Raji (cell line): Measurements from ENCODE around the gene LINC00237.

Experiments used
- POLR2A ChIP-seq: IDR thresholded peaks from 2 replicates; pipeline ENCODE4 v1.6.1; 2011; ENCODE audit warnings: low read depth, low read length, control low read depth; ENCODE audit not compliant: insufficient read depth

LINC00237 gene

DNA sequence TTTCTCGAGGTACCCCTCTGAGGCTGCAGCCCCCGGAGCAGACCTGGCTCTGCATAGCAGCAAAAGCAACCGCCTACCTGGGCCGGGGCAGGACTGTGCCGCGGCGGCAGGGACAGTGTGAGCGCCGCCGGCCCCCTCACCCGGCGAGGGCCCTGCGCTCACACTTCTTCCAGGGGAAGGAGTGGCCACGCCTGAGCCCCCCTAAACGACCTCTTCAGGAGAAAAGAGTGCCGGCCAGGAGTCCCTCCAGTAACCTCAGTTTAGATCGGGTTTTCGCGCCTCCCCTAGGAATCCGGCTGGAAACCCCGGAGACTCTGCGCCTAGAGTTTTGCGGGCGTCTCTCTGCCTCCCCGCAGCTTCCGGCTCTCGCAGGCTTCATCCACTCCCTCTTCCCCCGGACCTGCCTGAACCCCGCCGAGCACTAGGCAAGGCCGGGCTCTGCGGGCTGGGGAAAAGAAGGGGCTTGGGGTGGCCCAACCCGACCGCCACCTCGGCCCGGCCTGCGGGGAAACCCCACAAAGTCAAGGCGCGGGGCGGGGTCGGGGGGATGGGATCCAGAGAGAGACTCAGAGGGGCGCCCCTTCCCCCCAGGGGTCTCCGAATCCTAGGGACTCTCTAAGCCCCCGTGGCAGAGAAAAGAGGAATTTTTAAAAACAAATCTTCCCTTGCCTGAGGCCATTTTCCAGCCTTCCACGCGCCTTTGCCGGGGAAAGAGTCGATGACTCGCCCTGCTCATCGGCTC, 558 bp downstream of the LINC00237 start:
- TF ChIP-seq POLR2A, result no peak

DNA sequence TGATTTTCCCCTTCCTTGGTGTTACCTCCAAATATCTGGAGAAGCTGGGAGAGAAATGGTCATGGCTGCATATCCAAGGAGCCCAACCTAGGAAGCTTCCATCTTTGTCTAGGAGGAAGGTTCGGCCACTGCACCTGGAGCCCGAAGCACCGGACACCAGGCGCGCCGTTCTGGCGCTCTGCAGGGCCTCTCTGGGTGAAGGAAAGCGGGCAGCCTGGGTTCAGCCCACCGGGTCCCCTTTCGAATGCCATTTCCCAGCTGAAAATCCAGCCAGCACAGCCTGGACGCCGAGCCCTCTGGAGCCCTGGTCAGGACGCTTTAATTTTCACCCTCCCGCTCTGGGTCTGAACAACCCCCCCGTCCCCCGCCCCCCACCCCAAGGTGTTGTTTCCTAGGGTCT, 1.2 kb downstream of the LINC00237 start:
- no peak for TF ChIP-seq POLR2A

DNA sequence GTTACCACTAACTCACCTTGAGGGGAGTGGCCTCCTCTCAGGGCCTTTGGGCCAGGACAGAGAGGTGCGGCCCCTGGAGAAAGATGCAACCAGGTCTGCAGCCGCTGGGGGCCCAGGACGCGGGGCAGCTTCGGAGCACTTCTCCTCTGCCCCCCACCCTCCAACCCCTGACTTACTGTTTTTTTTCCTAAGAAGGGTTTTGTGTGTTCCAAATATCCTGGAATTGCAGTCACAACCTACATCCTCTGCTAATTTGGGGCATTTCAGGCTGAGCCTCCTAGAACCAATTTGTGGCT, 1.7 kb downstream of the LINC00237 start:
- no peak for TF ChIP-seq POLR2A

DNA sequence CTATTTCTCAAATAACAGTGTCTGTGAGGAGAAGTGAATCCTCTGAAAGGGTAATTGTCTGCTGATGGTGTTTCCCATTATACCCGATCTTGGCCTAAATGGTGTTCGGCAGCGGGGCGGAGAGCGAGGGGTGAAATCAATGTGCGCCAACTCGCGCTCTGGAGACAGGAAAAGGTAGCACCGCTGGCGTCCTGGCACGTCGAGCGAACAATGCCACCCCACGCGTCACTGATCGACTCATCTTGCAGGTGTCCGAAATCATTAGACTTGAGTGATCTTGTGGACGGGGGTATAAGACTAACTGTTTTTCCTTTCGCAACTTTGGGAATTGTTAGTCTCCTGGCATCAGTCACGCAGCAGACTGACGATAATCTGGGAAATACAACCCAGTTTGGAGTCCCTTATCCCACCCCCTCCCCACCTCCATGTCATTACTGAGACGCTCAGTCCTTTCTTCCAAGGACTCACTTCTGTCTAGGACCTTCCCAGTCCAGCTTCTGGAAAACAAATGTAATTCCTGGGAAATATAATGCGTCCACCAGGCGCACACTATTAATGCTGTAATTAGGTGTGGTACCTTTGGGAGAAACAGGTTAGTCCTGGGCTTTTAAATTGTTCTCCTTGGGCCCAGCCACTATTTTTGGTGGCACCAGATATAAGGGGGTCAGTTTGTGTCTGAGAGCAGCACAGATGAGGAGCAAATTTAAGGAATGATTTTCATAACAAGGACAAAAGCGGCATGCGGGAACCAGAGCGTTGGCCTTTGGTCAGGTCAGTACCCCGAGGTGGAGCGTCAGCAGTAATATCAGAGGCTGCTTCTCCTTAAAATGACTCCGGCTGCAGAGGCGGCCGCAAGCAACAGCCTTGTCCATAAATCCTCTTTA, 2.3 kb downstream of the LINC00237 start:
- no peak for TF ChIP-seq POLR2A

DNA sequence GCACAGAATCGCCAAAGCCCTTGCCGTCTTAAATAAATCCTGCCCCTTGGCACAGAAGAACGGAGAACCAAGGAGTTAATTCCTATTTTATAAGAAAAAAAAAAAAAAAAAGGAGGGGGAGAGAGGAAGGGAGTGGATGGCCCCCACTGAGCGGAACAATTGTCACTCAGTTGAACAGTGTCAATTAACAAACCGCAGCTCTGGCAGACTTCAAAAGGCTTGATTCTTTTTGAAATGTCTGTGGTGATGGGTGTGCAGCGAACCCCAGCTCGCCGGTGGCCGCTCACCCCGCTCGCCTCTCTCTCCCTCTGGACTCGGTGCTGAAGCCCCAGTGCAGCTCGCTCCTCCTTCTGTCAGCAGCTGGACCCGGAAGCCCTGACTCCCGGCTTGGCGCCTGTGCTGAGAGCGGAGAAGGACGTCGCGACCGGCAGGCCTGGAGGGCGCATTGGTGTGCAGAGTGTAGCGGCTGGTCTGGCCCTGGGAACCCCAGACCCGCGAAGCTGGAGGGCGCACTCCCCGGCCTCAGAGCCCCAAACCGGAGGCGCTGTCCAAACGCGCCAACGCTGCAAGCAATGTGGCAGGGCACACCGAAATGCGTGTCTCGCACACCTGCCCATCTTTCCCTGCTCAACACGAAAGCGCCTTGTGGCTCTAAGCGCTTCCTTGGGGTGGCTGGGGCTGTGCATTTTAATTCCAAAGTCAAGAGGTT, 3.4 kb downstream of the LINC00237 start:
- TF ChIP-seq POLR2A, result no peak

DNA sequence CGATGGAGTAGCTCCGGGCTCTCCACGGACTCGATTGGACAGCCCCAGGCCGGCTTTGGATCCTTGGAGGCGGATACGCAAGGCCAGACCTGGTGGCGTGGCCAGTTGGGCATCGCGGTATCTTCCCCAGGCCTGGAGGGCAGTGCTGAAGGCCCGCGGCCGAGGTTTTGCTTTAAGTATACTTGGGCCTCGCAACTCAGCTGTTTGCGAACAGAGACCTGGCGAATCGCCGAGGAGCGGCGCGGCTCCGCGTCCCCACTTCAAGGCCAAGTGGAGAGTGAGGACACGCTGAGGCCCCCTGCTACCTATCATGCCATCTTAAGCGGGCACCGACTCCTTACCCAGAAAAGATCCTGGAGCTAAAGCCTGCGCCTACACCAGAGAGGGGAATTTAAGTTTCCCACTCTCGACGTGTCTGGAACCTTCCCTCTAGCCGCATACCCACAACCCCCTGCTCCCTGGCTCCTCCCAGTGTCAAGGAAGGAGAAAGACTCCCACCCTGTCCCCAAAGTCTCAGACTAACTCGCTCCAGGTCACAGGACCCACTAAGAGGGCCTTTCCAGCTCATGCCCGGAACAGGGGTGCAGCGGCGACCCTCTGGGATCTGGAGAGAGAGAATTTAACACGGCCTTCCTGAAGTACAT, 4.1 kb downstream of the LINC00237 start:
- no peak for TF ChIP-seq POLR2A

DNA sequence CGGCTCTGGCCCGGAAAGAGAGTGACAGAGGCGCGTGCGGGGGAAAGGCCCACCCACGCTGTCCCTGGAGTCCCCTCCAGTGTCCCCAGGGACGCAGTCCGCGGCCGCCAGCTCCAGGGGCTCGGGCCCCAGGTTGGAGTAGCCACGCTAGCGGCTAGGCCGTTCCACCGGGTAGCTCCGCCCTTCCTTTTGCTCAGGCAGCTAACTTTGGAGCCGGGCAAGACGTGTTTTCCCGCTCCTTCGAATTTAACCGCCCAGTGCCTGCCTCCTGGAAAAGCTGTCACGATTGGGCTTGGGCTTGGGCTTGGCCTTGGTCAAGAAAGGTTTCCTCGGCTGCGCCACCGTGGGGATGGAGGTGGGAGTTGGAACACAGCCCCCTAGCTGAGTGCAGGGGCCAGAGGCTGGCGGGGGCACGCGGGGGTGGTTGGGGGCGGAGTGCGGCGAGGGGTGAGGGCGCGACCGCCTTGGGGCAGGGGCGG, 4.7 kb downstream of the LINC00237 start:
- TF ChIP-seq POLR2A, result no peak

DNA sequence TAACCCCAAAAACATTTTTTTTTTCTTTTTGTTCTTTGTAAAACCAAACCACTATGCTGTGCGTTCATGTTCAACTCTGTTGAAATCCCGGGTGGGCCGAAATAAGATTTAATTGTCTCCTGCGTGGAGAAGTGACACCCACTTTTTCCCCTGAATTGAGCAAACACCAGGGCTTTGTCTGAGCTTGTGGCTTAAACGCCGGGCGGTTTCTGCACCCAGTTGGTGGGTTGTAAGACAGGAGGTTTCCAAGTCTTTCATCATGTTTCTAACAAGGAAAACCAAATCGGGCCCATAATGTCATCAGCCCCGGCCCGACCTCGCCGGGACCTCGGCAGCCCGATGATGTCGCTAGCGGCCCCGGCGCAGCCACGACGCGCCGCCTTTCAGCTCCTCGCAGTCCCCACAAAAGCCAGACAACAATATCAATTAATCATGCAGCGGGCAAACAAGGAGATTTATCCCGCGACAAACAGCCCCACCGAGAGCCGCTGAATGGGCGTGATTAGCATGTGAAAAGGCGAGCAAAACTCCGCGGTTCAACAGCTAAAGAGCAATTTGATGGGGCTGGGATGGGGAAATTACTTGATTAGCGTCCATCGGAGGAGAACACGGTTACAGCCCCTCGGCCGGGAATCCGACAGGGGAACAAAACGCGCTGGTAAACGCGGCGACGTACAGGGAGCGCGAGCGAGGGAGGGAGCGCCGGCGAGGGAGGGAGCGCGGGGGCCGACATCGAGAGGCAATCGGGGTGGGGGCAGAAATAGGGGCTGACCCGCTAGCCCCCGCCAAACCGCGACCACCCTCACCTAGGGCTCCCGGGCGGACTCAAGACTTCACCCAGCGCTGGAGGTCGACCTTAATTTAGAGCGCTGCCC, 5.3 kb downstream of the LINC00237 start:
- no peak for TF ChIP-seq POLR2A

DNA sequence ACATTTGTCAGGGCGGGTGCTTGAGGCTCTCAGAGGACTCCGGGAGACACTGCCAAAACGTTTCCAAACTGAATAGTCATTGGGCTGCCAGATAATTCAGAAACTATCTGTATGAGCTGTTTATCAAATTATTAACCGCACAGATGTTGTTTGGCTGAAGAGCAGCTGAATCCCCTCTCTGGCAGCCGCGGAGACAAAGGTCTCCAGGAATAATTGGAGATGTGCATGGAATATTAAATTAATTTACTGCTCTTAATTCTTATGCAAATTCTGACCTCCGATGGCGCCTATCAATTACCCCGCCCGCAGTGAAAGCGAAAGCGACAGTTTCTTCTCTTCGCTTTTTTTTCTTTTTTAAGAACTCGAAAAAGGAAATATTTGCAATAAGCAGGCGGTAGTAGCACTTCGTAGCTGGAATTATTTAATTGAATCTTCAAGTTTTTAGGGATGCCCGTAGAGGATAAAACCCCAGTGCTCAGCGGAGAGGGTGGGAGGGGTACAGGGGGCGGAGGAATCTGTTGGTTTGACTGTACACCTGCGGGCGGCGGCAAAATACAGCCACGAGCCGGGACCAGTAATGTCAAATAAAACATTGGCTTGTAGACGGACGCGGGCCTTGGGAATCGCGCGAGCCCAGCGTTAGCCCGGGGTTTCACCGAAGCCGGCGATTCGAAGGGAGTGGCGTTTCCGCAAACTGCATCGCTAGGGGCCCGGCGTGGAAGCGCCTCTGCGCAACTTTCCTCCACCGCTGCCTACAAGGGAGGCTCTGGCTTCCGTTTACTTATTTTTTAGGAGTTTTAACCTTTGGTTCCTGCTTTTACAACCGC, 6.2 kb downstream of the LINC00237 start:
- TF ChIP-seq POLR2A, result no peak

DNA sequence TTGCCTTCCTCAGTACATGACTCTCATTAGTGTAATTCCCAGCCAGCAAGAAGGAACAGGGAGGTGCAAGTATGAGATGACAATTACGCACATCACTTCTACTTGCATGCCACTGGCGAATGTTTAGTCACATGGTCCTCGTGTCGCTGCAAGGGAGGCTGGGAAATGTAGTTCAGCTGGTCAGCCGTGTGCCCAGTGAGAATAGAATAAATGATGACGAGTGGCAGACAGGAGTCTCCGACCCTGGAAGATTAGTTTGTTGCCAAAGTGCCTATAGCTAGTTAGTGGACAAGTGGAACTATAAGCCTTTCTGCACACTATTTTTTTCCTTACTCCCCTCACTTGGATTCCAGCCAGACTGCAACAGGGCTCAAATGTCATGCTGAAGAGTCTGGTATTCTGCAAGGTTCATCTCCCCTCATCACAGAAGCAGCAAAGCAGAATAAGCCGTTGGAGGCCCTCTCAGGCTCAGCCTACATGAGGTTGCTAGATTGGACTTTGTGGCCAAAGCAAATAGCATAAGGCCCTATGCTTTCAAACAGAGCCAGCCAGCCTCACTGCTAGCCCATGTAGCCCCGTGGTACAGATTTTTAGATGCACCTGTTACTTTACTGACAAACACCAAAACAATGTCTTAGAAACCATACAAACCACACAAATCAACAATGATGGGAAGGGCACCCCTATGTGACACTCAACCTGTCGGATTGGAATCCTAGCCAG, 9.7 kb downstream of the LINC00237 start:
- TF ChIP-seq POLR2A, result no peak

DNA sequence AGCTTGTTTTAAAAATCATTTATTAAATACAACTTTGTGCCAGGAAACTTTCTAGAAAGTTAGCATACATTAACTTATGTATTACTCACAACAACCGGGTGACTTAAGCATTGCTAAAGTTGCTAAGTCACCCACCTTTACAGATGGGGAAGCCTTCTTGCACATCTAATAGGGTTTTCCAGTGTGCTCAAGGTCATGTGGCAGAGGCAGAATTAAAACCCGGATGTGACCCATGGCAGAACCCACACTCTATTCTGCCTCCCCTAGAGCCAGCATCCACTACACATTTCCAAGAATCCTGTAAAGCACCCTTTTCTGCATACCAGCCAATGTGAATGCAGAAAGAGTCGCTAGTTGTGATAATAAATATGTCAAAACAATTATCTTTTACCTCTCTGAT, 13.4 kb downstream of the LINC00237 start:
- no peak for TF ChIP-seq POLR2A

DNA sequence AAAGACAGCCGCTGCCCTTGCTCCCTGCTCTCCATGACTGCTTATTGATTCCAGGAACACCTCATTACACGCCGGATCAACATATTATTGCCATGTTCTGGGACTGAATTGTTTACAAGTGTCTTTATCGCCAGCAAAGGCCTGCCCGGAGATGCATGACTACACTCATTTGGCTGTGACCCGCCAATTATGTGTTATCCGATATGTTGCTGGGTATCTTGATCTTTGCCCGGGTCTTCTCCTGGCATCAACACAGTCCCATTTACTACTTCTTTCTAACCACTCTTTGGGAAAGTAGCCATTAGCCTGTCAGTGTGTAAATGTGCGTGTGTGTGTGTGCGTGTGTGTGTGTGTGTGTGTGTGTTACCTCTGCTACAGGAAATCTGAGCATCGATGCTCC, 15.4 kb downstream of the LINC00237 start:
- TF ChIP-seq POLR2A, result no peak

DNA sequence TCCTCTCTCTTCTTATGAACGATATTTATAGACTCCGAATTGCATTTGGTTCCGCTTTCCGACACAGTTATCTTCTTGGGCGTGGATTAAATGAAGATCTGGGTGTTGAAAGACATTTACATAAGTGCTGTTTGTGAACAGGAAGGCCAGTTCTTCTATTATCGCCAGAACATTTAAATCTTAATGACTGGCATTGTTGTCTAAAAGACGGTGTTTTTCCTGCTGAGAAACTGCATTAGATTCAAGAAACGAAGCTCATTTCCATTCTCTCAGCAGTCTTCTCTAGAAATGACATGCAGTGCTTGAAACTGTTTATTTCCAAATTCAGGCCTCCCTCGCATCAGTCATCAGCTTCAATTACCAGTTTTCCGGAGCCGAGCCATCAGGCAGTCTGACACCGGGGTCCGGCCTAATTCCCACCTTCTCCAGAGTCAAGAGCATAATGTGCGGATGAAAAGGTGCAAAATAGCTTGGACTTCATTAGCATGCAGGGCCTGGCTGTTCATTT, 16.0 kb downstream of the LINC00237 start:
- TF ChIP-seq POLR2A, result no peak
